D721Med (cell line): ENCODE measurements around the gene PHACTR3.

ENCODE experiments used
- DNase-seq: peaks from one replicate; pipeline ENCODE4 v3.0.0; 2011; ENCODE audit warnings: low spot score; ENCODE audit not compliant: insufficient read length
- FAIRE-seq: peaks from 2 replicates; lab custom pipeline; 2011; peaks lifted over from hg19 to GRCh38; lab: Jason Lieb, UNC
- TF ChIP-seq, protein P1 (sequence below): IDR thresholded peaks from 2 replicates; pipeline ENCODE4 v1.5.1; 2012; ENCODE audit warnings: mild to moderate bottlenecking, control low read depth; ENCODE audit not compliant: insufficient read depth; ENCODE audit errors: missing control alignments

Gene PHACTR3

DNA sequence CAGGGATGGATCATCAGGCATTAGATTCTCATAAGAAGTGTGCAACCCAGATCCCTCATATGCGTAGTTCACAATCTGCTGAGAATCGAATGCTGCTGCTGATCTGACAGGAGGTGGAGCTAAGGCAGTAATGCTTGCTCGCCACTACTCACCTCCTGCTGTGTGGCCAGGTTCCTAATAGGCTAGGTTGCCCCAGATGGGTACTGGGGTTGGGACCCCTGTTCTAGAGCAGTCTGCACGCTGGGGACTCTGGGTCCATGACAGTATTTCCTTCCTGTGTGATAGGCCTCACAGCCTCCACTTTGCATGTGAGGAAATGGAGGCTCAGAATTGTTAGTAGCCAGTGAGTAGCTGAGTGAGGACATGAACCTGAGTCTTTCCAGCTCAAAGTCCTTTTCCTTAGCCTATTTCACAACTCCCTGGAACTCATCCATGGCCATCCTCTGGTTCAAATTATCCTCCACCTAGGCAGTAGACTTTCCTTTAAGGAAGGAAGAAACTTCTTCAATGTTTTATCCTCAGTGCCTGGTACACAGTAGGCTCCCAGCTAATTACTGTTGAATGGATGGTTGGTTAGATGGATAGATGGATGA is 211.9 kb downstream of the PHACTR3 start:
- FAIRE-seq (no peak), DNase-seq (no peak)
- TF ChIP-seq, protein P1, sequence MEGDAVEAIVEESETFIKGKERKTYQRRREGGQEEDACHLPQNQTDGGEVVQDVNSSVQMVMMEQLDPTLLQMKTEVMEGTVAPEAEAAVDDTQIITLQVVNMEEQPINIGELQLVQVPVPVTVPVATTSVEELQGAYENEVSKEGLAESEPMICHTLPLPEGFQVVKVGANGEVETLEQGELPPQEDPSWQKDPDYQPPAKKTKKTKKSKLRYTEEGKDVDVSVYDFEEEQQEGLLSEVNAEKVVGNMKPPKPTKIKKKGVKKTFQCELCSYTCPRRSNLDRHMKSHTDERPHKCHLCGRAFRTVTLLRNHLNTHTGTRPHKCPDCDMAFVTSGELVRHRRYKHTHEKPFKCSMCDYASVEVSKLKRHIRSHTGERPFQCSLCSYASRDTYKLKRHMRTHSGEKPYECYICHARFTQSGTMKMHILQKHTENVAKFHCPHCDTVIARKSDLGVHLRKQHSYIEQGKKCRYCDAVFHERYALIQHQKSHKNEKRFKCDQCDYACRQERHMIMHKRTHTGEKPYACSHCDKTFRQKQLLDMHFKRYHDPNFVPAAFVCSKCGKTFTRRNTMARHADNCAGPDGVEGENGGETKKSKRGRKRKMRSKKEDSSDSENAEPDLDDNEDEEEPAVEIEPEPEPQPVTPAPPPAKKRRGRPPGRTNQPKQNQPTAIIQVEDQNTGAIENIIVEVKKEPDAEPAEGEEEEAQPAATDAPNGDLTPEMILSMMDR, result no peak

DNA sequence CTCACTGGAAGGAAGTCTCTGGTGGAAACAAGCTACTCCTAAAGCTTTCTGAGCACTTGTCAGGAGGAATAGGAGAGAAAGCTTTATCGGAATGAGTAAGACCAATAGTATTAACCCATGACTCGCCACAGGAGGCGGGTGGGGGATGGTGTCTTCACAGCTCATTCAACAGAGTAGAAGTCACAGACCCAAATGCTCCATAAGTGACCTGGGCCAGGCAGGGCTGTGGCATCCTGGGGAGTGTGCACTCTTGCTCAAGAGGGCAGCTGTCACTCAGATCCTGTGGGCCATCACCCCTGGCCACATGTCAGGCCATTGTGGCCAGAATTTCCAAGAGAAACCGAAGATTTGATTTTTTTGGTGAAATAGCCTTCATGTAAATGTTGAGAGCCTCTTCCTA is 213.1 kb downstream of the PHACTR3 start:
- DNase-seq (no peak), FAIRE-seq (no peak)
- TF ChIP-seq, protein P1, result no peak

DNA sequence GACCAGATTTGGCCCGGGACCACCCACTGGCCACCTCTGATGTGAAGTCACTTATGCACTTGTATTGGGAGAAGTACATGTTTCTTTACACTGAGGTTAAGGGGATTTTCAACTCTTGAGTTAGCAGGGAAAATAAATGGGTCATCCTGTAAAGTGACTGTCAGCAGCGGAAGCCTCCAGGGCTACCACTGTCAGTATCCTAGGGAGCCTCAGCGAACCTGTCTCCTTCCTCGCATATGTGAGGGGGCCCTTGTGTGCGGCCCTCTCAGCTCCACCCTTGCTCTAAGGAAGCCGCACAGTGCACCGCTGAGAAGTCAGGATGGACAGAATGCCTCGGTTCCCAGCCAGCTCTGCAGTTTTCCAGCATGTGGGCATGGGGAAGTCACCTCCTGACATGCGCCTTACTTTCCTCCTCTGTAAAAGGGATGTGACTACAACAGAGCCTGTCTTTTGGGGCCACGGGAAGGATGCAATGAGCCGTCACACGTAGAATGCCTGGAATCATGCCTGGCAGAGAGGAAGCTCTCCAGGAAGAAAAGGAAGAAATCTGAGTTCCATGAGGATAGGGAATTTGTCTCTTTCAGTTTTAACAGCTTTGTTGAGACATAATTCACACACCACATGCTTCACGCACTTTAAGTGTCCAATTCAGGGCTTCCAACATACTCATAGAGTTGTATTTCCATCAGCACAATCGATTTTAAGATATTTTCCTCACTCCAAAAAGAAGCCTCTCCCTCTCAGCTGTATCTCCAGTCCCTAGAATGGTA is 213.7 kb downstream of the PHACTR3 start:
- TF ChIP-seq, protein P1, result no peak
- DNase-seq, result no peak
- FAIRE-seq, result no peak

- no peak for FAIRE-seq
Measured at GRCh38 chr20:59818911-59819310, 214.6 kb downstream of the PHACTR3 start.

DNA sequence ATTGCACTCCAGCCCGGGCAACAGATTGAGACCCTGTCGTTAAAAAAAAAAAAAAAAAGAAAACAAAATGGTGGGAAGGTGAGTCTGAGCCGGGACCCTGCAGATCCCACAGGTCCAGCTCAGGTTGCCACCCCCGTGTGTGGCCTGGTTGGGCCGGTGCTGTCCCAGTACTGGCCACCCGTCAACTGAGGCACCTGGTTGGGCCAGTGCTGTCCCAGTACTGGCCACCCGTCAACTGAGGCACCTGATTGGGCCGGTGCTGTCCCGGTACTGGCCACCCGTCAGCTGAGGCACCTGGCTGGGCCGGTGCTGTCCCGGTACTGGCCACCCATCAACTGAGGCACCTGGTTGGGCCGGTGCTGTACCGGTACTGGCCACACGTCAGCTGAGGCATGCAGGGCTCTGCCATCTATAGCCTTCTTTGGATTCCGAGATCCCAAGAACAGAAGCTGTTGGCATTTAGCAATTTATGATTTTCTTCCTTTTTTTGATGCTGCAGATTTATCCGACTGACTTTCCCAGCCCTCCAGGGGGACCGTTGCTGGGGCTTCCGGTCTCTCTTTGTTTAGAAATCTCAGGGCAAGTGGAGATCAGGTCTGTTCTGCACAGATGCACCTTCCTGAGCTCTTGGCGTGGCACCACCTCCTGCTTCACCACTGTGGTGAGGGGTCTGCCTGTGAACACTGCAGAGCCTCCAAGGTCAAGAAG is 215.3 kb downstream of the PHACTR3 start:
- FAIRE-seq, result no peak
- no peak for DNase-seq
- TF ChIP-seq, protein P1, result no peak

More at GRCh38 chr20:59818911-59819310, 214.6 kb downstream of the PHACTR3 start:
- no peak for DNase-seq
- TF ChIP-seq, protein P1, result no peak

GRCh38 chr20:59820204-59821041 is 216.1 kb downstream of the PHACTR3 start:
- TF ChIP-seq, protein P1, result no peak
- DNase-seq (no peak), FAIRE-seq (no peak)
